Transverse colon (tissue), 3 donors: Measurements from ENCODE around the gene FBF1.

Source experiments
- CTCF ChIP-seq, 5 experiments: fragments of 200-600 bp in 3 of 5; fragments of 450-650 bp in 2 of 5; sonication (generic) in 3 of 5; IDR thresholded peaks; 1 replicate in 2 of 5; 2 replicates in 3 of 5; pipeline ENCODE4 v1.5.1; 2016 to 2017; ENCODE audit warnings: antibody characterized with exemption in 5 of 5, inconsistent platforms in 3 of 5, mild to moderate bottlenecking in 2 of 5, moderate library complexity in 1 of 5
- EP300 ChIP-seq: sonication (generic); formaldehyde crosslinking; IDR thresholded peaks from one replicate; pipeline ENCODE4 v1.6.1; 2017; ENCODE audit warnings: antibody characterized with exemption, low read depth

GRCh38 chr17:75881678-75882454 is 59.0 kb downstream of the FBF1 start:
- TF ChIP-seq CTCF (IDR thresholded peaks at IDR 0.05), result no peak
- TF ChIP-seq EP300, result no peak
